ENCODE results near the gene DRICH1.
"Not testable (repeated sequence)": the region's sequence is repeated elsewhere in the genome, so short reads cannot be mapped to it uniquely, and the experiment has no call there.

DRICH1 gene

DNA sequence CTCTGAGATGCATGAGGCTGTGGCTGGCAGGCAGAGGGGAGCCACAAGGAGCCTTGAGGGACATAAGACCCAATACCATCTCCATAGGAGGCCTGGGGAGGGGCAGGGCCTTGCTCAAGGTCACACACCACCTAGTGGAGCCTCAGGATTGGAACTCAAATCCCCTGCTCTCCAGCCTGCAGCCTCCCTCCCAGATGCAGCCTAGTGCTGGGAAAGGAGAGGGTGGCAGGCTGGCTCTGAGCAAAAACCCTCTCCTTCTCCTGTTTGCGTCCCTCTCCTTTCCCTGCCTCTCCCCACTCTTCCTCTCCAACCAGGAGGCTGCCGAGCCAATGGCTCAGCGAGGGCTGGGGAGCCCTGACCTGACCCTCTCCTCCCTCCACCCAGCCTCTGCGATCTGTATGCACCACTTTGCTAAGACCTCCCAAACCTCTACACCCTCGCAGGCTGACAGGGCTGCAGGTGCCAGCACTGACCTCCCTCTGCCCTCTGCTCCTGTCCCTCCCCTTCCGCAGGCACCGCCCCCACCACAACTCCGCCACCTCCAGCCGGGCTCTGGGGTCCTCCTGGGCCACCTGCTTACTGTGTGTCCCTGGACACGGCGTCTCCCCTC lies 66.7 kb downstream of the DRICH1 start:
- H3K9me3 ChIP-seq (ENCODE audit: control insufficient read depth, insufficient read depth, low read depth, low read length) = no peaks in the 10 kb centered on the region
- H3K4me3 ChIP-seq (ENCODE audit: low read depth, low read length) = peak overlapping the region; percentile 70
- H3K4me1 ChIP-seq (ENCODE audit: control insufficient read depth, insufficient read depth, low read length) = peaks cover 11% of the 10 kb centered on the region; the same call in 1 of the 2 replicates
- no peak overlapping the region for H3K27ac ChIP-seq (ENCODE audit: low read depth, low read length)
- H3K27me3 ChIP-seq (ENCODE audit: control insufficient read depth, insufficient read depth, low read length) = peaks cover 47% of the 10 kb centered on the region
- no peaks in the 10 kb centered on the region for H3K36me3 ChIP-seq (ENCODE audit: control insufficient read depth, insufficient read depth, low read length)
- peak overlapping the region; percentile 27 for H3K9ac ChIP-seq (ENCODE audit: low read length)

DNA sequence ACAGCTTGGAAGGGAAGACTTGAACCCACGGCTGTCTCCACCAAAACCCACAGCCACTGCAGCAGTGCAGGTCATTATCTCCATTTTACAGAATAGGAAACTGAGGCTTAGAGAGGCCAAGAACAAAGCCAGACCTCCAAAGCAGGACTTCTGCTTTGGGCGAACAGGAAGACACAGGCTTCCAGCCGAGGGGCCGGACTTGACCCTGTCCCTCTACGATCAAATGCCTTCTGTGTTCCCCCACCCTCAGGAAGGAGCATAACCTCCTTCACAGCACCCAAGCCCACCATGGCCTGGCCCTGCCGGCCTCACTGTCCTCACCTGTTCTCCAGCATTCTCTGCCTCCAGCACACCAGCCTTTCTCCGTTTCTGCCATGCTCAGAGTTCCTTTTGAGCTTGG lies 67.8 kb downstream of the DRICH1 start:
- Histone ChIP-seq H3K9ac (ENCODE audit: low read length) (no peak overlapping the region), H3K9me3 (ENCODE audit: control insufficient read depth, insufficient read depth, low read depth, low read length) (no peaks in the 10 kb centered on the region), H3K4me1 (ENCODE audit: control insufficient read depth, insufficient read depth, low read length) (peaks cover 11% of the 10 kb centered on the region; the same call in 1 of the 2 replicates), H3K27me3 (ENCODE audit: control insufficient read depth, insufficient read depth, low read length) (peaks cover 47% of the 10 kb centered on the region), H3K36me3 (ENCODE audit: control insufficient read depth, insufficient read depth, low read length) (no peaks in the 10 kb centered on the region), H3K4me3 (ENCODE audit: low read depth, low read length) (no peak overlapping the region), H3K27ac (ENCODE audit: low read depth, low read length) (no peak overlapping the region)

DNA sequence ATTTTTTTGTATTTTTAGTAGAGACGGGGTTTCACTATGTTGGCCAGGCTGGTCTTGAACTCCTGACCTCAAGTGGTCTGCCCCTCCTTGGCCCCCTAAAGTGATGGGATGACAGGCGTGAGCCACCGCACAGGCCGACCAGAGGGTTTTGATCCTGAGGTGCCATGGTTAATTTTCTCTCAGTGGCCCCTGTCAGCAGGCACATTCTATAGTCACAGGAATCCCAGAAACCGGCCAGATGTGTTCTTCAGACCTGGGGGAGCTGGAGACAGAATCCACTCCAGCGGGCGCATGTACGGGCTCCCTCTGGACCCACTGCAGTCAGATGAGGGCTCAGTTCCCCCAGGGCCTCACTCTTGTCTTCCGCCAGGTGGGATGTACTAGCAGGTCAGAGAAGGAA lies 69.0 kb downstream of the DRICH1 start:
- H3K36me3 ChIP-seq (ENCODE audit: control insufficient read depth, insufficient read depth, low read length) = no peaks in the 10 kb centered on the region
- H3K9ac ChIP-seq (ENCODE audit: low read length) = no peak overlapping the region
- H3K9me3 ChIP-seq (ENCODE audit: control insufficient read depth, insufficient read depth, low read depth, low read length) = no peaks in the 10 kb centered on the region
- peaks cover 41% of the 10 kb centered on the region for H3K27me3 ChIP-seq (ENCODE audit: control insufficient read depth, insufficient read depth, low read length)
- no peak overlapping the region for H3K27ac ChIP-seq (ENCODE audit: low read depth, low read length)
- no peak overlapping the region for H3K4me3 ChIP-seq (ENCODE audit: low read depth, low read length)
- peaks cover 11% of the 10 kb centered on the region; the same call in 1 of the 2 replicates for H3K4me1 ChIP-seq (ENCODE audit: control insufficient read depth, insufficient read depth, low read length)

DNA sequence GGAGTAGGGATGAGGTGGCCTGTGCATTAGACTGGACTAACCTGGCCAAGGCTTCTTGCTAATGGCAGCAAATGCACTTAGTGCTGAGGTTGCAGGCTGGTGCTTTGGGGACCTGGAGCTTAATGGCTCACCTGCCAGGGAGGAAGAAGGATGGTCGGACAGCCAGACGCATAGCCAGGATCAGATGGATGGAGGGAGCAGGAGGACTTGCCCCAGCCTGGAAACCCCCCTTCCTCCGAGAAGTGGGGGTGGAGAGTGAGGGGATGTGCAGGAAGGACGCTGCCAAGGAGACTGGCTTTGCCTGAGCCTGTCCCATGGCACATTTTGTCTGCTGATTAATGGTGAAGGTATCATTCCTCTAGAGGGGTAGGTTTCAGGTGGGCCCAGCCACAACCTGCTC lies 69.9 kb downstream of the DRICH1 start:
- no peaks in the 10 kb centered on the region for H3K36me3 ChIP-seq (ENCODE audit: control insufficient read depth, insufficient read depth, low read length)
- no peak overlapping the region for H3K9ac ChIP-seq (ENCODE audit: low read length)
- H3K27ac ChIP-seq (ENCODE audit: low read depth, low read length) = no peak overlapping the region
- H3K27me3 ChIP-seq (ENCODE audit: control insufficient read depth, insufficient read depth, low read length) = peaks cover 32% of the 10 kb centered on the region
- peaks cover 9% of the 10 kb centered on the region; the same call in 1 of the 2 replicates for H3K4me1 ChIP-seq (ENCODE audit: control insufficient read depth, insufficient read depth, low read length)
- H3K4me3 ChIP-seq (ENCODE audit: low read depth, low read length) = no peak overlapping the region
- H3K9me3 ChIP-seq (ENCODE audit: control insufficient read depth, insufficient read depth, low read depth, low read length) = no peaks in the 10 kb centered on the region

DNA sequence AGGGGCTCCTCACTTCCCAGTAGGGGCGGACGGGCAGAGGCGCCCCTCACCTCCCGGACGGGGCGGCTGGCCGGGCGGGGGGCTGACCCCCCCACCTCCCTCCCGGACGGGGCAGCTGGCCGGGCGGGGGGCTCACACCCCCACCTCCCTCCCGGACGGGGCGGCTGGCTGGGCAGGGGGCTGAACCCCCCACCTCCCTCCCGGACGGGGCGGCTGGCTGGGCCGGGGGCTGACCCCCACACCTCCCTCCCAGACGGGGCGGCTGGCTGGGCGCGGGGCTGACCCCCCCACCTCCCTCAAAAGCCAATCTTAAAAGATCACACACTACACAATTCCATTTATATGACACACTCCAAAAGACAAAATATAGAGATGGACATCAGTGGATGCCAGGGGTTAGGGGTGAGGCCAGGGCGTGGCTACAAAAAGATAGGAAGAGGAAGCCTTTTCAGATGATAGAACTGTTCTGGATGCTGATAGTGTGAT lies 71.1 kb downstream of the DRICH1 start:
- H3K9me3 ChIP-seq (ENCODE audit: control insufficient read depth, insufficient read depth, low read depth, low read length); H3K27ac ChIP-seq (ENCODE audit: low read depth, low read length); H3K4me3 ChIP-seq (ENCODE audit: low read depth, low read length); H3K4me1 ChIP-seq (ENCODE audit: control insufficient read depth, insufficient read depth, low read length); H3K36me3 ChIP-seq (ENCODE audit: control insufficient read depth, insufficient read depth, low read length); H3K9ac ChIP-seq (ENCODE audit: low read length): not testable (repeated sequence)
- H3K27me3 ChIP-seq (ENCODE audit: control insufficient read depth, insufficient read depth, low read length) = peaks cover 25% of the 10 kb centered on the region

DNA sequence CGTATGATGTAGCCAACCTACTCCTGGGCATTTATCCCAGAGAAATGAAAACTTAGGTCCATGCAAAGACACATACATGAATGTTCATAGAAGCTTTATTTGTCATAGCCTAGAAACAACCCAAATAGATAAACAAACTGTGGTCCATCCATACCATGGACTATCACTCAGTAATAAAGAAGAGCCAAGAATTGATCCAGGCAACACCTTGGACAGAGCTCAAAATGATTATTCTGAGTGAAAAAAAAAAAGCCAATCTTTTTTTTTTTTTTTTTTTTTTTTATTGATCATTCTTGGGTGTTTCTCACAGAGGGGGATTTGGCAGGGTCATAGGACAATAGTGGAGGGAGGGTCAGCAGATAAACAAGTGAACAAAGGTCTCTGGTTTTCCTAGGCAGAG lies 71.9 kb downstream of the DRICH1 start:
- H3K9ac ChIP-seq (ENCODE audit: low read length); H3K4me3 ChIP-seq (ENCODE audit: low read depth, low read length); H3K4me1 ChIP-seq (ENCODE audit: control insufficient read depth, insufficient read depth, low read length); H3K9me3 ChIP-seq (ENCODE audit: control insufficient read depth, insufficient read depth, low read depth, low read length); H3K27ac ChIP-seq (ENCODE audit: low read depth, low read length); H3K36me3 ChIP-seq (ENCODE audit: control insufficient read depth, insufficient read depth, low read length): not testable (repeated sequence)
- peaks cover 18% of the 10 kb centered on the region for H3K27me3 ChIP-seq (ENCODE audit: control insufficient read depth, insufficient read depth, low read length)
